Mesenchymal stem cell (in vitro differentiated cells and primary cell): Measurements from ENCODE around the gene PRDM2.

ENCODE experiments used
- DNase-seq: peaks from one replicate; pipeline ENCODE4 v3.0.0-alpha.2; 2013
- H2AFZ ChIP-seq: one replicate; pipeline ENCODE4 v1.6.1; 2013; ENCODE audit warnings: low read depth, mild to moderate bottlenecking, control low read depth, inconsistent platforms, low read length, moderate library complexity
- H2AK5ac ChIP-seq: 2 replicates; pipeline ENCODE4 v1.6.1; 2013; ENCODE audit warnings: low read length, moderate library complexity, mild to moderate bottlenecking, inconsistent platforms; ENCODE audit not compliant: severe bottlenecking
- H2BK120ac ChIP-seq: one replicate; pipeline ENCODE4 v1.6.1; 2013; ENCODE audit warnings: low read depth, mild to moderate bottlenecking, inconsistent platforms, low read length, moderate library complexity
- H2BK12ac ChIP-seq, 2 experiments: one replicate each; pipeline ENCODE4 v1.6.1; 2013; ENCODE audit warnings: inconsistent platforms in 2 of 2, low read length in 2 of 2, mild to moderate bottlenecking in 2 of 2, moderate library complexity in 2 of 2, control low read depth in 1 of 2
- H2BK15ac ChIP-seq: one replicate; pipeline ENCODE4 v1.6.1; 2013; ENCODE audit warnings: mild to moderate bottlenecking, low read depth, inconsistent platforms; ENCODE audit not compliant: poor library complexity, severe bottlenecking
- H2BK5ac ChIP-seq: 2 replicates; pipeline ENCODE4 v1.6.1; 2013; ENCODE audit warnings: low read depth, mild to moderate bottlenecking, low read length, control low read depth, inconsistent platforms; ENCODE audit not compliant: poor library complexity, severe bottlenecking
- H3K14ac ChIP-seq, 2 experiments: one replicate each; pipeline ENCODE4 v1.6.1; 2013; ENCODE audit warnings: inconsistent platforms in 2 of 2, low read length in 2 of 2, control low read depth in 1 of 2, mild to moderate bottlenecking in 1 of 2, moderate library complexity in 1 of 2
- H3K18ac ChIP-seq, 2 experiments: one replicate each; pipeline ENCODE4 v1.6.1; 2013; ENCODE audit warnings: inconsistent platforms in 2 of 2, low read length in 2 of 2, control low read depth in 1 of 2, low read depth in 1 of 2, mild to moderate bottlenecking in 1 of 2
- H3K23ac ChIP-seq, 2 experiments: one replicate each; pipeline ENCODE4 v1.6.1; 2013; ENCODE audit warnings: inconsistent platforms in 2 of 2, low read length in 2 of 2, mild to moderate bottlenecking in 2 of 2, moderate library complexity in 2 of 2, control low read depth in 1 of 2
- H3K27ac ChIP-seq: 2 replicates; pipeline ENCODE4 v1.5.1; 2013; ENCODE audit warnings: mild to moderate bottlenecking, moderate library complexity, low read length, control low read depth, inconsistent platforms; ENCODE audit not compliant: poor library complexity, severe bottlenecking
- H3K27me3 ChIP-seq, 2 experiments: 2 replicates each; pipeline versions ENCODE4 v1.6.1 to v1.7.0; 2013; ENCODE audit warnings: low read length in 2 of 2, mild to moderate bottlenecking in 2 of 2, moderate library complexity in 2 of 2, control low read depth in 1 of 2, inconsistent platforms in 1 of 2; ENCODE audit not compliant: control insufficient read depth in 1 of 2, insufficient read depth in 1 of 2
- H3K36me3 ChIP-seq, 2 experiments: 2 replicates each; pipeline versions ENCODE4 v1.6.1 to v1.7.0; 2013; ENCODE audit warnings: low read length in 2 of 2, control low read depth in 1 of 2, inconsistent platforms in 1 of 2, low read depth in 1 of 2, mild to moderate bottlenecking in 1 of 2; ENCODE audit not compliant: insufficient read depth in 2 of 2, control insufficient read depth in 1 of 2
- H3K4ac ChIP-seq, 2 experiments: one replicate each; pipeline ENCODE4 v1.6.1; 2013; ENCODE audit warnings: inconsistent platforms in 2 of 2, low read length in 2 of 2, mild to moderate bottlenecking in 2 of 2, moderate library complexity in 2 of 2, control low read depth in 1 of 2, low read depth in 1 of 2
- H3K4me1 ChIP-seq: 2 replicates; pipeline ENCODE4 v1.6.1; 2013; ENCODE audit warnings: low read depth, low read length, control low read depth; ENCODE audit not compliant: control insufficient read depth, insufficient read depth
- H3K4me2 ChIP-seq: 2 replicates; pipeline ENCODE4 v1.6.1; 2013; ENCODE audit warnings: low read length, mild to moderate bottlenecking, inconsistent platforms; ENCODE audit not compliant: poor library complexity, severe bottlenecking
- H3K4me3 ChIP-seq, 2 experiments: 2 replicates each; pipeline versions ENCODE4 v1.5.1 to v1.7.0; 2013; ENCODE audit warnings: low read length in 2 of 2, mild to moderate bottlenecking in 2 of 2, control low read depth in 1 of 2, low read depth in 1 of 2; ENCODE audit not compliant: insufficient read depth in 1 of 2
- H3K79me1 ChIP-seq: replicated peaks from 2 replicates; pipeline ENCODE4 v1.6.1; 2013; ENCODE audit warnings: mild to moderate bottlenecking, control low read depth, low read length, inconsistent platforms; ENCODE audit not compliant: poor library complexity, severe bottlenecking
- H3K9ac ChIP-seq: 2 replicates; pipeline ENCODE4 v1.7.0; 2013; ENCODE audit warnings: mild to moderate bottlenecking, low read length, moderate library complexity
- H3K9me3 ChIP-seq: 2 replicates; pipeline ENCODE4 v1.7.0; 2013; ENCODE audit warnings: mild to moderate bottlenecking, low read length; ENCODE audit not compliant: control insufficient read depth
- H4K8ac ChIP-seq: one replicate; pipeline ENCODE4 v1.6.1; 2013; ENCODE audit warnings: inconsistent platforms, mild to moderate bottlenecking, low read length, moderate library complexity
- H4K91ac ChIP-seq: one replicate; pipeline ENCODE4 v1.6.1; 2013; ENCODE audit warnings: mild to moderate bottlenecking, low read length, inconsistent platforms
- WGBS: methylation state at CpG from one replicate; pipeline ENCODE4 v1.1.7; 2013; ENCODE audit warnings: mixed read lengths; 5-methylcytosine and 5-hydroxymethylcytosine counted together

The PRDM2 gene

GRCh38 chr1:13823936-13824335 lies 123.9 kb downstream of the PRDM2 start:
- no peak overlapping the region for H3K14ac ChIP-seq
- H2BK12ac ChIP-seq: no peak overlapping the region
- no peaks in the 10 kb centered on the region for H3K4me1 ChIP-seq
- no peak overlapping the region for H2AFZ ChIP-seq
- no peak overlapping the region for H3K23ac ChIP-seq
- no peak overlapping the region for H4K91ac ChIP-seq
- H3K36me3 ChIP-seq: peaks cover 4 to 11% of the 10 kb centered on the region in 2 experiments
- peaks cover 0 to 25% of the 10 kb centered on the region in 2 experiments for H3K27me3 ChIP-seq
- no peak overlapping the region for H3K4me3 ChIP-seq
- no peaks in the 10 kb centered on the region for H3K79me1 ChIP-seq
- no peak overlapping the region for H4K8ac ChIP-seq
- H2BK5ac ChIP-seq: no peak overlapping the region
- no peak overlapping the region for H3K9ac ChIP-seq
- H2AK5ac ChIP-seq: no peak overlapping the region
- H3K18ac ChIP-seq: no peak overlapping the region
- no peak overlapping the region for H2BK120ac ChIP-seq
- H3K4me2 ChIP-seq: no peak overlapping the region
- no peak overlapping the region for H2BK15ac ChIP-seq
- no peaks in the 10 kb centered on the region for H3K9me3 ChIP-seq
- no peak overlapping the region for H3K4ac ChIP-seq
- no peak for DNase-seq
- 87% methylated on average over 11 of the region's 11 CpGs for WGBS
- H3K27ac ChIP-seq: no peak overlapping the region

- DNase-seq: no peak
- H3K9me3 ChIP-seq: no peaks in the 10 kb centered on the region
- no peak overlapping the region for H3K18ac ChIP-seq
- no peak overlapping the region for H3K4ac ChIP-seq
- no peak overlapping the region for H2AK5ac ChIP-seq
- peaks cover 0 to 27% of the 10 kb centered on the region in 2 experiments for H3K27me3 ChIP-seq
- H3K36me3 ChIP-seq: peaks cover 4 to 9% of the 10 kb centered on the region in 2 experiments
- no peak overlapping the region for H4K8ac ChIP-seq
- no peak overlapping the region for H2BK120ac ChIP-seq
- no peak overlapping the region for H3K14ac ChIP-seq
- no peak overlapping the region for H3K4me3 ChIP-seq
- 86% methylated on average over 9 of the region's 9 CpGs for WGBS
- H2AFZ ChIP-seq: no peak overlapping the region
- H3K79me1 ChIP-seq: no peaks in the 10 kb centered on the region
- H3K9ac ChIP-seq: no peak overlapping the region
- H3K23ac ChIP-seq: no peak overlapping the region
- no peak overlapping the region for H2BK12ac ChIP-seq
- no peak overlapping the region for H4K91ac ChIP-seq
- no peak overlapping the region for H2BK15ac ChIP-seq
- H3K4me1 ChIP-seq: no peaks in the 10 kb centered on the region
- H2BK5ac ChIP-seq: no peak overlapping the region
- H3K4me2 ChIP-seq: no peak overlapping the region
- no peak overlapping the region for H3K27ac ChIP-seq
Observed at GRCh38 chr1:13824626-13825025, 124.6 kb downstream of the PRDM2 start.

GRCh38 chr1:13825033-13825432 lies 125.0 kb downstream of the PRDM2 start:
- no peaks in the 10 kb centered on the region for H3K79me1 ChIP-seq
- no peaks in the 10 kb centered on the region for H3K4me1 ChIP-seq
- H3K27ac ChIP-seq: no peak overlapping the region
- H2BK12ac ChIP-seq: no peak overlapping the region
- H3K36me3 ChIP-seq: peaks cover 4 to 9% of the 10 kb centered on the region in 2 experiments
- no peak overlapping the region for H3K23ac ChIP-seq
- H3K27me3 ChIP-seq: peaks cover 0 to 27% of the 10 kb centered on the region in 2 experiments
- no peak overlapping the region for H3K14ac ChIP-seq
- 89% methylated on average over 3 of the region's 4 CpGs for WGBS
- H3K4ac ChIP-seq: no peak overlapping the region
- no peak overlapping the region for H3K18ac ChIP-seq
- no peak overlapping the region for H4K91ac ChIP-seq
- no peak overlapping the region for H2AK5ac ChIP-seq
- no peak overlapping the region for H4K8ac ChIP-seq
- H2BK5ac ChIP-seq: no peak overlapping the region
- no peak overlapping the region for H3K9ac ChIP-seq
- no peak overlapping the region for H2BK15ac ChIP-seq
- H3K9me3 ChIP-seq: no peaks in the 10 kb centered on the region
- H3K4me2 ChIP-seq: no peak overlapping the region
- no peak overlapping the region for H3K4me3 ChIP-seq
- H2BK120ac ChIP-seq: no peak overlapping the region
- no peak for DNase-seq
- no peak overlapping the region for H2AFZ ChIP-seq

GRCh38 chr1:13826009-13826408 lies 126.0 kb downstream of the PRDM2 start:
- H3K27ac ChIP-seq: no peak overlapping the region
- no peak overlapping the region for H2BK12ac ChIP-seq
- H2BK15ac ChIP-seq: no peak overlapping the region
- no CpG with 5 or more reads among the region's 2 CpGs for WGBS
- no peak overlapping the region for H3K9ac ChIP-seq
- no peak overlapping the region for H4K91ac ChIP-seq
- H3K4ac ChIP-seq: no peak overlapping the region
- no peak overlapping the region for H2BK120ac ChIP-seq
- H4K8ac ChIP-seq: no peak overlapping the region
- H3K14ac ChIP-seq: no peak overlapping the region
- no peak overlapping the region for H3K4me2 ChIP-seq
- no peak overlapping the region for H3K4me3 ChIP-seq
- H3K79me1 ChIP-seq: no peaks in the 10 kb centered on the region
- no peak overlapping the region for H2AK5ac ChIP-seq
- H3K23ac ChIP-seq: no peak overlapping the region
- H2BK5ac ChIP-seq: no peak overlapping the region
- no peak overlapping the region for H2AFZ ChIP-seq
- H3K36me3 ChIP-seq: peaks cover 4 to 5% of the 10 kb centered on the region in 2 experiments
- H3K9me3 ChIP-seq: no peaks in the 10 kb centered on the region
- no peak overlapping the region for H3K18ac ChIP-seq
- H3K27me3 ChIP-seq: peaks cover 0 to 27% of the 10 kb centered on the region in 2 experiments
- DNase-seq: no peak
- no peaks in the 10 kb centered on the region for H3K4me1 ChIP-seq
